ENCODE measurements around the gene BACE1.
"Not testable (repeated sequence)": the region's sequence is repeated elsewhere in the genome, so short reads cannot be mapped to it uniquely, and the experiment has no call there.

DNA sequence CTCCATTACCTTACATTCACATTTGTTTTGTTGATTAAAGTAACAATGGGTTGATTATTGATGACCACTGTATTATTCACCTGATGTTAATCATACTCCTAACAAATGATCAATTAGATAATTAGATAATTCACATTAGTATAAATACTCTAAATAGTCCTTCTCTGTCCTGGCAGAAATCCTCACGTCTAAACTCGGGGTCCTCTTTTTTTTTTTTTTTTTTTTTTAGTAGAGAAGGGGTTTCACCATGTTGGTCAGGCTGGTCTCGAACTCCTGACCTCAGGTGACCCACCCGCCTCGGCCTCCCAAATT, 11.2 kb upstream of the BACE1 start:
- not testable (repeated sequence) for TF ChIP-seq GABPA (IDR thresholded peaks at IDR 0.05; ENCODE audit: low read depth, low read length); GABPA (CRISPR knock-in tag; IDR thresholded peaks at IDR 0.05; ENCODE audit: low read depth); ZNF274 (CRISPR knock-in tag; IDR thresholded peaks at IDR 0.05)
